Measurements from ENCODE around the gene MYDGF.
"Not testable (repeated sequence)": the region's sequence is repeated elsewhere in the genome, so short reads cannot be mapped to it uniquely, and the experiment has no call there.

MYDGF gene

GRCh38 chr19:4680021-4680420, 9.9 kb upstream of the MYDGF start:
- H3K4me3 ChIP-seq (ENCODE audit: low read depth, low read length); DNase-seq (ENCODE audit: low read depth): not testable (repeated sequence)

GRCh38 chr19:4678881-4679790, 9.0 kb upstream of the MYDGF start:
- DNase-seq (ENCODE audit: low read depth), result no peak
- no peak overlapping the region for H3K4me3 ChIP-seq (ENCODE audit: low read depth, low read length)

GRCh38 chr19:4676955-4677731, 7.0 kb upstream of the MYDGF start:
- DNase-seq (ENCODE audit: low read depth), result no peak
- H3K4me3 ChIP-seq (ENCODE audit: low read depth, low read length), result no peak overlapping the region

GRCh38 chr19:4675346-4675745, 5.2 kb upstream of the MYDGF start:
- H3K4me3 ChIP-seq (ENCODE audit: low read depth, low read length), result no peak overlapping the region
- DNase-seq (ENCODE audit: low read depth), result no peak

GRCh38 chr19:4673726-4674125, 3.6 kb upstream of the MYDGF start:
- no peak overlapping the region for H3K4me3 ChIP-seq (ENCODE audit: low read depth, low read length)
- DNase-seq (ENCODE audit: low read depth), result no peak

GRCh38 chr19:4673216-4673615, 3.1 kb upstream of the MYDGF start:
- no peak overlapping the region for H3K4me3 ChIP-seq (ENCODE audit: low read depth, low read length)
- DNase-seq (ENCODE audit: low read depth), result no peak

- DNase-seq (ENCODE audit: low read depth), result no peak
- H3K4me3 ChIP-seq (ENCODE audit: low read depth, low read length), result no peak overlapping the region
These were observed 1.2 kb upstream of the MYDGF start for GRCh38 chr19:4671185-4671851.

GRCh38 chr19:4664642-4665041, 5.5 kb downstream of the MYDGF start:
- no peak overlapping the region for H3K4me3 ChIP-seq (ENCODE audit: low read depth, low read length)

GRCh38 chr19:4662812-4663211, 7.3 kb downstream of the MYDGF start:
- H3K4me3 ChIP-seq (ENCODE audit: low read depth, low read length), result no peak overlapping the region
- DNase-seq (ENCODE audit: low read depth), result no peak

More at GRCh38 chr19:4664642-4665041, 5.5 kb downstream of the MYDGF start:
- no peak for DNase-seq (ENCODE audit: low read depth)

GRCh38 chr19:4662020-4662695, 8.0 kb downstream of the MYDGF start:
- no peak for DNase-seq (ENCODE audit: low read depth)
- H3K4me3 ChIP-seq (ENCODE audit: low read depth, low read length), result no peak overlapping the region

- no peak overlapping the region for H3K4me3 ChIP-seq (ENCODE audit: low read depth, low read length)
- no peak for DNase-seq (ENCODE audit: low read depth)
These were observed 9.1 kb downstream of the MYDGF start for GRCh38 chr19:4660993-4661392.

GRCh38 chr19:4660181-4660791, 9.9 kb downstream of the MYDGF start:
- DNase-seq (ENCODE audit: low read depth), result no peak
- H3K4me3 ChIP-seq (ENCODE audit: low read depth, low read length), result no peak overlapping the region

- H3K4me3 ChIP-seq (ENCODE audit: low read depth, low read length), result no peak overlapping the region
- DNase-seq (ENCODE audit: low read depth), result no peak
These were observed 12.3 kb downstream of the MYDGF start for GRCh38 chr19:4657835-4658234.

- DNase-seq (ENCODE audit: low read depth), result no peak
- no peak overlapping the region for H3K4me3 ChIP-seq (ENCODE audit: low read depth, low read length)
These were observed 12.9 kb downstream of the MYDGF start for GRCh38 chr19:4657262-4657661.

GRCh38 chr19:4656102-4656501, 14.0 kb downstream of the MYDGF start:
- DNase-seq (ENCODE audit: low read depth), result no peak

GRCh38 chr19:4654437-4655361, 15.4 kb downstream of the MYDGF start:
- no peak for DNase-seq (ENCODE audit: low read depth)

More at GRCh38 chr19:4656102-4656501, 14.0 kb downstream of the MYDGF start:
- H3K4me3 ChIP-seq (ENCODE audit: low read depth, low read length), result no peak overlapping the region

GRCh38 chr19:4653793-4654436, 16.2 kb downstream of the MYDGF start:
- H3K4me3 ChIP-seq (ENCODE audit: low read depth, low read length), result no peak overlapping the region
- DNase-seq (ENCODE audit: low read depth), result no peak

More at GRCh38 chr19:4654437-4655361, 15.4 kb downstream of the MYDGF start:
- H3K4me3 ChIP-seq (ENCODE audit: low read depth, low read length), result no peak overlapping the region

- DNase-seq (ENCODE audit: low read depth), result no peak
- no peak overlapping the region for H3K4me3 ChIP-seq (ENCODE audit: low read depth, low read length)
These were observed 18.1 kb downstream of the MYDGF start for GRCh38 chr19:4652075-4652474.

Data from skeletal muscle cell (primary cell).